ENCODE measurements around the gene FAM149B1. TPM values are rescaled to one million over a fixed set of nuclear protein-coding genes. Genes with fewer than 3 reads are reported as not detected.

The FAM149B1 gene
- total RNA-seq, 1 donor from 2014 or later, result 16.2 TPM

DNA sequence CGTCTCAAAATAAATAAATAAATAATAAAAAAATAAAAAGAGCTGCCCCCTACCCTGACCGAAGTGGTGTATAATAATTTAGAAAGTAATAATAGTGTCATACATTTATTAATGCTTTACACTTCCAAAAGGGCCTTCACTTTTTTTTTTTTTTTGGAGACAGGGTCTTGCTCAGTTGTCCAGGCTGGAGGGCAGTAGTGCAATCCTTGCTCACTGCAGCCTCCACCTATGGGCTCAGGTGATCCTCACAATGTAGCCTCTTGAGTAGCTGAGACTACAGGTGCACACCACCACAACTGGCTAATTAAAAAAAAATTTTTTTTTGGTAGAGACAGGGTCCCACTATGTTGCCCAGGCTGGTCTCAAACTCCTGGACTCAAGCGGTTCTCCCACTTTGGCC is 1.4 kb downstream of the FAM149B1 start:
- no peak overlapping the region for H3K4me3 ChIP-seq (ENCODE audit: low read length in 3 of 3)
- peaks cover 8 to 20% (median 16%) of the 10 kb centered on the region in 3 donors for H3K4me1 ChIP-seq (ENCODE audit: control insufficient read depth in 3 of 3, insufficient read depth in 3 of 3, low read length in 3 of 3)
- H3K27ac ChIP-seq (ENCODE audit: low read depth, low read length), result no peak overlapping the region
- H3K36me3 ChIP-seq (ENCODE audit: control insufficient read depth in 3 of 3, insufficient read depth in 3 of 3, low read length in 3 of 3), result no peaks in the 10 kb centered on the region
- H3K27me3 ChIP-seq (ENCODE audit: control insufficient read depth in 3 of 3, insufficient read depth in 3 of 3, low read length in 3 of 3), result no peaks in the 10 kb centered on the region
- no peak overlapping the region for H3K9ac ChIP-seq (ENCODE audit: low read depth in 1 of 3, low read length in 3 of 3)
- H3K9me3 ChIP-seq (ENCODE audit: control insufficient read depth in 3 of 3, low read length in 3 of 3), result no peaks in the 10 kb centered on the region

GRCh38 chr10:73172867-73173266 is 4.9 kb downstream of the FAM149B1 start:
- H3K9ac ChIP-seq (ENCODE audit: low read depth in 1 of 3, low read length in 3 of 3), result no peak overlapping the region
- no peak overlapping the region for H3K4me3 ChIP-seq (ENCODE audit: low read length in 3 of 3)
- H3K36me3 ChIP-seq (ENCODE audit: control insufficient read depth in 3 of 3, insufficient read depth in 3 of 3, low read length in 3 of 3), result peaks cover 4 to 20% (median 20%) of the 10 kb centered on the region in 3 donors

DNA sequence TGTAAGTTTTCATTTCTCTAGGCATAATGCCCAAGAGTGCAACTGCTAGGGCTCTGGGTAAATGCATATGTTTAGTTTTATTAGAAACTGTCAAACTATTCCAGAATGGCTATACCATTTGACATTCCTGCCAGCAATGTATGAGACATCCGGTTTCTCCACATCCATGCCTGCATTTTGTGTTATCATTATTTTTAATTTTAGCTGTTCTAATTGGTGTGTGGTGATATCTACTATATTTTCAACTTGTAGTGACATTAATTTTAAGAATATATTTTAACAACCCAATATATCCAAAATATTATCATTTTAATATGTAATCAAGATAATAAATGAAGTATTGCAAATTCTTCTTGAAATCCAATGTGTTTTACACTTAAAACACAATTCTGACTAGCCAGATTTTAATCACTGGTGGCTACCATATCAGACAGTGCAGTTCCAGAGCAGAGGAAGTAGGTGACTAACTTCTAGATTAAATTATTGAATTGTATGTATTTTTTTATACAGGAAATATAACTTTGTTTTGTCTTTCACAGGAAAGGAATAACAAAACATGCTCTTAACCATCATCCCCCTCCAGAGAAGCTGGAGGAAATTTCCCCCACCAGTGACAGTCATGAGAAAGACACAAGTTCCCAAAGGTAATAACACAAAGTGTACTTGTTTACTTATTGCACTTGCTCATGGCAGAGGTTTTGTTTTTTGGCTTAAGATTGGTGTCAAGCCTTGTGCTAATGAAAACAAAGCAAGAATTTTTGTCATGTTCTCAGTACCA is 6.4 kb downstream of the FAM149B1 start:
- Histone ChIP-seq H3K4me1 (ENCODE audit: control insufficient read depth in 3 of 3, insufficient read depth in 3 of 3, low read length in 3 of 3) (no peaks in the 10 kb centered on the region), H3K9me3 (ENCODE audit: control insufficient read depth in 3 of 3, low read length in 3 of 3) (no peaks in the 10 kb centered on the region), H3K36me3 (ENCODE audit: control insufficient read depth in 3 of 3, insufficient read depth in 3 of 3, low read length in 3 of 3) (peaks cover 4 to 25% (median 23%) of the 10 kb centered on the region in 3 donors), H3K9ac (ENCODE audit: low read depth in 1 of 3, low read length in 3 of 3) (no peak overlapping the region), H3K27me3 (ENCODE audit: control insufficient read depth in 3 of 3, insufficient read depth in 3 of 3, low read length in 3 of 3) (no peaks in the 10 kb centered on the region), H3K4me3 (ENCODE audit: low read length in 3 of 3) (no peak overlapping the region), H3K27ac (ENCODE audit: low read depth, low read length) (no peak overlapping the region)

More at GRCh38 chr10:73172867-73173266, 4.9 kb downstream of the FAM149B1 start:
- H3K27me3 ChIP-seq (ENCODE audit: control insufficient read depth in 3 of 3, insufficient read depth in 3 of 3, low read length in 3 of 3), result no peaks in the 10 kb centered on the region
- H3K4me1 ChIP-seq (ENCODE audit: control insufficient read depth in 3 of 3, insufficient read depth in 3 of 3, low read length in 3 of 3), result peaks cover 5 to 6% (median 6%) of the 10 kb centered on the region in 3 donors
- H3K27ac ChIP-seq (ENCODE audit: low read depth, low read length), result no peak overlapping the region
- H3K9me3 ChIP-seq (ENCODE audit: control insufficient read depth in 3 of 3, low read length in 3 of 3), result no peaks in the 10 kb centered on the region

DNA sequence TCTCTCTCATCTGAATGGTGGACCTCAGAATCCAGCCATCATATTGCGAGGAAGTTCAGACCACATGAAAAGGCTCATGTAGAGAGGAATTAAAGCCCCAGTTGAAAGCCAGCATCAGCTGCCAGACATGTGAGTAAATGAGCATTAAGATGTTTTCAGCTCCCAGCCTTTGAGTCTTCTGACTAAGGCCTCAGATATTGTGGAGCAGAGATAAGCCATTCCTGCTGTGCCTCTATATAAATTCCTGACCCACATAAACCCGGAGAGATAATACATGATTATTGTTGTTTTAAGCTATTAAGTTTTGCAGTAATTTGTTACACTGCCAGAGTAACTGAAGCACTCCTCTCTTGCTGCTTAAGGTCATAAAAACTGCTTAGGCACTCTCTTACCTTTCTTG is 14.6 kb downstream of the FAM149B1 start:
- H3K36me3 ChIP-seq (ENCODE audit: control insufficient read depth in 3 of 3, insufficient read depth in 3 of 3, low read length in 3 of 3), result peaks cover 9 to 25% (median 24%) of the 10 kb centered on the region in 3 donors
- H3K4me3 ChIP-seq (ENCODE audit: low read length in 3 of 3), result no peak overlapping the region
- no peak overlapping the region for H3K9ac ChIP-seq (ENCODE audit: low read depth in 1 of 3, low read length in 3 of 3)
- H3K4me1 ChIP-seq (ENCODE audit: control insufficient read depth in 3 of 3, insufficient read depth in 3 of 3, low read length in 3 of 3), result no peaks in the 10 kb centered on the region
- H3K9me3 ChIP-seq (ENCODE audit: control insufficient read depth in 3 of 3, low read length in 3 of 3), result no peaks in the 10 kb centered on the region
- no peaks in the 10 kb centered on the region for H3K27me3 ChIP-seq (ENCODE audit: control insufficient read depth in 3 of 3, insufficient read depth in 3 of 3, low read length in 3 of 3)
- H3K27ac ChIP-seq (ENCODE audit: low read depth, low read length), result no peak overlapping the region

DNA sequence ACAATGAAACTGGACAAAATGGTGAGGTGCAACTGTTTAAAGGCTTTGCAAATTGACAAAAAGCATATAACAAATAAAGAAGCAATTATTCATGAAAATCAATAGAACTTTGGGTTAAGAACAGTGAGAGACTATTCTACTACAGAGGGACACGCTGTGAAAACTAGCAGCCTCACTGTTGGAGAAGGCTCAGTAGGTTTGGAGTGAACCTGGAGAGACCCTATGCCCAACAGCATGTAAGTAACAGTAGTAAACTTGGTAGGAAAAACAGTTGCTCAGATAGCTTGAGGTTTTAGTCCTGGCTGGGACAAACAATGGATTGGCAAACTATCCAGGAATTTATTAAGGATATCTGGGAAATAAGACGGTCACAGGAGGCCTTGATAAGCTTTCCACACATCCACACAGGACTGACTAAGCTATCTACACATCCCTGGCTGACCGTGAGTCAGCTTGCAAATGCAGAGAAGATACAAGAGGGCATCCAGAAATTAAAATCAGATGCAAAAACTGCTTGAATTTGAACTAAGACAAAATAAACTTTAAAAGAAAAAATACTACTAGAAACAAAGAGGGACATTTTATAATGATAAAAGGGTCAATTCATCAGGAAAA is 15.9 kb downstream of the FAM149B1 start:
- Histone ChIP-seq H3K9ac (ENCODE audit: low read depth in 1 of 3, low read length in 3 of 3) (no peak overlapping the region), H3K4me3 (ENCODE audit: low read length in 3 of 3) (no peak overlapping the region), H3K36me3 (ENCODE audit: control insufficient read depth in 3 of 3, insufficient read depth in 3 of 3, low read length in 3 of 3) (peaks cover 7 to 19% (median 16%) of the 10 kb centered on the region in 3 donors), H3K4me1 (ENCODE audit: control insufficient read depth in 3 of 3, insufficient read depth in 3 of 3, low read length in 3 of 3) (no peaks in the 10 kb centered on the region), H3K9me3 (ENCODE audit: control insufficient read depth in 3 of 3, low read length in 3 of 3) (no peaks in the 10 kb centered on the region), H3K27ac (ENCODE audit: low read depth, low read length) (no peak overlapping the region), H3K27me3 (ENCODE audit: control insufficient read depth in 3 of 3, insufficient read depth in 3 of 3, low read length in 3 of 3) (no peaks in the 10 kb centered on the region)

DNA sequence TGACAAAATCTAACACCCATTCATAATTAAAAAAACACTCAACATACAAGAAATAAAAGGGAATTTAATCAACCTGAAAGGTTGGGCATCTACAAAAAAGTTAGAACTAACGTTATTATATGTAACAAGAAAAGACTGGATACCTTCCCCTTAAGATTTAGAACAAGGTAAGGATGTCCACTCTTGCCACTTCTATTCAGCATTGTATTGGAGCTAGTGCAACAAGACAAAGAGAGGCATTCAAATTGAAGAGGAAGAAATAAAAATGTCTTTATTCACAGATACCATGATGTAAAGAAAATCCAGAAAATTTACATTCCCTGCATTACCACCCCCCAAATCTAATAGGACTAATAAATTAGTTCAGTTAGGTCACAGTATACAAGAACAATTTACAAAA is 18.3 kb downstream of the FAM149B1 start:
- no peaks in the 10 kb centered on the region for H3K9me3 ChIP-seq (ENCODE audit: control insufficient read depth in 3 of 3, low read length in 3 of 3)
- H3K27me3 ChIP-seq (ENCODE audit: control insufficient read depth in 3 of 3, insufficient read depth in 3 of 3, low read length in 3 of 3), result no peaks in the 10 kb centered on the region
- H3K9ac ChIP-seq (ENCODE audit: low read depth in 1 of 3, low read length in 3 of 3), result no peak overlapping the region
- no peak overlapping the region for H3K4me3 ChIP-seq (ENCODE audit: low read length in 3 of 3)
- H3K27ac ChIP-seq (ENCODE audit: low read depth, low read length), result no peak overlapping the region
- peaks cover 7 to 16% (median 12%) of the 10 kb centered on the region in 3 donors for H3K36me3 ChIP-seq (ENCODE audit: control insufficient read depth in 3 of 3, insufficient read depth in 3 of 3, low read length in 3 of 3)
- H3K4me1 ChIP-seq (ENCODE audit: control insufficient read depth in 3 of 3, insufficient read depth in 3 of 3, low read length in 3 of 3), result no peaks in the 10 kb centered on the region

DNA sequence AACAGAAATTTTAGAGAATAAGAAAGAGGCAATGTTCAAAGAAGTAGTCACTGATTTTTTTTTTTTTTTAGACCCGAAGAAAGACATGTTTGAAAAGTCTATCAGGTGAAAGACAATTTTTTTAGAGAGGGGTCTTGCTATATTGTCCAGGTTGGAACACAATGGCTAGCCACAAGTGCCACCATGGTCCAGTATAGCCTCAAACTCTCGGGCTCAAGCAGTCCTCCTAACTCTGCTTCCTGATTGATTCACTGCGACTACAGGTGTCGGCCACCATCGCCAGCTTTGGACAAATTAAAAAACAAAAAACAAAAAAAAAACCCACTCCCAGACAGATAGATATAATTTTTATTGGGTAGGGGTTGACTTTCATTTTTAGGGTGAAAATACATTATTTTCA is 22.3 kb downstream of the FAM149B1 start:
- Histone ChIP-seq H3K36me3 (ENCODE audit: control insufficient read depth in 3 of 3, insufficient read depth in 3 of 3, low read length in 3 of 3) (peaks cover 0 to 12% (median 12%) of the 10 kb centered on the region in 3 donors), H3K4me3 (ENCODE audit: low read length in 3 of 3) (no peak overlapping the region), H3K9me3 (ENCODE audit: control insufficient read depth in 3 of 3, low read length in 3 of 3) (no peaks in the 10 kb centered on the region), H3K9ac (ENCODE audit: low read depth in 1 of 3, low read length in 3 of 3) (no peak overlapping the region), H3K4me1 (ENCODE audit: control insufficient read depth in 3 of 3, insufficient read depth in 3 of 3, low read length in 3 of 3) (no peaks in the 10 kb centered on the region), H3K27ac (ENCODE audit: low read depth, low read length) (no peak overlapping the region), H3K27me3 (ENCODE audit: control insufficient read depth in 3 of 3, insufficient read depth in 3 of 3, low read length in 3 of 3) (no peaks in the 10 kb centered on the region)

DNA sequence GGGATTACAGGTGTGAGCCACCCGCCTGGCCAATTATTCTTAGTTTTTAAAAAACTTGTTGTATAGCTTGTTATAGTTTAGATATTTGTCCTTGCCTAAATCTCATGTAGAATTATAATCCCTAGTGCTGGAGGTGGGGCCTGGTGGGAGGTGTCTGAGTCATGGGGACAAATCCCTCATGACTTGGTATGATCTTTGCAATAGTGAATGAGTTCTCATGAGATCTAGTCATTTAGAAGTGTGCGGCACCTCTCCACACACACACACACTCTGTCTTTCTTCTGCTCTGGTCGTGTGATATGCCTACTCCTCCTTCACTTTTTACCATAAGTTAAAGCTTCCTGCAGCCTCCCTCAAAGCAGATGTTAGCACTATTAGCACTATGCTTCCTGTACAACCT is 37.2 kb downstream of the FAM149B1 start:
- Histone ChIP-seq H3K27ac (ENCODE audit: low read depth, low read length) (no peak overlapping the region), H3K36me3 (ENCODE audit: control insufficient read depth in 3 of 3, insufficient read depth in 3 of 3, low read length in 3 of 3) (peaks cover 2 to 12% (median 9%) of the 10 kb centered on the region in 3 donors), H3K4me1 (ENCODE audit: control insufficient read depth in 3 of 3, insufficient read depth in 3 of 3, low read length in 3 of 3) (no peaks in the 10 kb centered on the region), H3K9ac (ENCODE audit: low read depth in 1 of 3, low read length in 3 of 3) (no peak overlapping the region), H3K9me3 (ENCODE audit: control insufficient read depth in 3 of 3, low read length in 3 of 3) (no peaks in the 10 kb centered on the region), H3K27me3 (ENCODE audit: control insufficient read depth in 3 of 3, insufficient read depth in 3 of 3, low read length in 3 of 3) (no peaks in the 10 kb centered on the region), H3K4me3 (ENCODE audit: low read length in 3 of 3) (no peak overlapping the region)

DNA sequence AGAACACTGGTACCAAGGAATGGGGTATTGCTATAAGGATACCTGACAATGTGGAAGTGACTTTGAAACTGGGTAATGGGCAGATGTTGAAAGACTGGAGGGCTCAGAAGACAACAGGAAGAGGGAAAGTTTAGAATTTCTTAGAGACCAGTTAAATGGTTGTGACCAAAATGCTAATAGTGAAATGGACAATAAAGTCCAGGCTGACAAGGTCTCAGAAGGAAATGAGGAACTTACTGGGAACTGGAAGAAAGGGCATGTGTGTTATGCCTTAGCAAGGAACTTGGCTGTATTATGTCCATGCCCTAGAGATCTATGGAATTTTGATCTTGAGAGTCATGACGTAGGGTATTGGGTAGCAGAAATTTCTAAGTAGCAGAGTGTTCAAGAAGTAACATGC is 38.0 kb downstream of the FAM149B1 start:
- H3K9ac ChIP-seq (ENCODE audit: low read depth in 1 of 3, low read length in 3 of 3), result no peak overlapping the region
- no peaks in the 10 kb centered on the region for H3K27me3 ChIP-seq (ENCODE audit: control insufficient read depth in 3 of 3, insufficient read depth in 3 of 3, low read length in 3 of 3)
- H3K4me1 ChIP-seq (ENCODE audit: control insufficient read depth in 3 of 3, insufficient read depth in 3 of 3, low read length in 3 of 3), result no peaks in the 10 kb centered on the region
- no peak overlapping the region for H3K27ac ChIP-seq (ENCODE audit: low read depth, low read length)
- H3K36me3 ChIP-seq (ENCODE audit: control insufficient read depth in 3 of 3, insufficient read depth in 3 of 3, low read length in 3 of 3), result peaks cover 2 to 7% (median 6%) of the 10 kb centered on the region in 3 donors
- no peak overlapping the region for H3K4me3 ChIP-seq (ENCODE audit: low read length in 3 of 3)
- H3K9me3 ChIP-seq (ENCODE audit: control insufficient read depth in 3 of 3, low read length in 3 of 3), result no peaks in the 10 kb centered on the region

GRCh38 chr10:73206385-73206784 is 38.5 kb downstream of the FAM149B1 start:
- Histone ChIP-seq H3K9ac (ENCODE audit: low read depth in 1 of 3, low read length in 3 of 3) (no peak overlapping the region), H3K4me3 (ENCODE audit: low read length in 3 of 3) (no peak overlapping the region), H3K36me3 (ENCODE audit: control insufficient read depth in 3 of 3, insufficient read depth in 3 of 3, low read length in 3 of 3) (peaks cover 2 to 4% (median 3%) of the 10 kb centered on the region in 3 donors), H3K27ac (ENCODE audit: low read depth, low read length) (no peak overlapping the region), H3K27me3 (ENCODE audit: control insufficient read depth in 3 of 3, insufficient read depth in 3 of 3, low read length in 3 of 3) (no peaks in the 10 kb centered on the region), H3K4me1 (ENCODE audit: control insufficient read depth in 3 of 3, insufficient read depth in 3 of 3, low read length in 3 of 3) (no peaks in the 10 kb centered on the region), H3K9me3 (ENCODE audit: control insufficient read depth in 3 of 3, low read length in 3 of 3) (no peaks in the 10 kb centered on the region)

Data from skeletal muscle tissue (tissue), 4 donors.